CD4-positive, alpha-beta T cell treated with Interferon alpha-2 for 1 hour (primary cell): ENCODE measurements around the gene DIP2C.
"Not testable (repeated sequence)": the region's sequence is repeated elsewhere in the genome, so short reads cannot be mapped to it uniquely, and the experiment has no call there.

ENCODE experiments used
- DNase-seq, 2 donors: peaks; one replicate each; pipeline ENCODE4 v3.0.0-alpha.2; 2020 to 2022

The DIP2C gene

DNA sequence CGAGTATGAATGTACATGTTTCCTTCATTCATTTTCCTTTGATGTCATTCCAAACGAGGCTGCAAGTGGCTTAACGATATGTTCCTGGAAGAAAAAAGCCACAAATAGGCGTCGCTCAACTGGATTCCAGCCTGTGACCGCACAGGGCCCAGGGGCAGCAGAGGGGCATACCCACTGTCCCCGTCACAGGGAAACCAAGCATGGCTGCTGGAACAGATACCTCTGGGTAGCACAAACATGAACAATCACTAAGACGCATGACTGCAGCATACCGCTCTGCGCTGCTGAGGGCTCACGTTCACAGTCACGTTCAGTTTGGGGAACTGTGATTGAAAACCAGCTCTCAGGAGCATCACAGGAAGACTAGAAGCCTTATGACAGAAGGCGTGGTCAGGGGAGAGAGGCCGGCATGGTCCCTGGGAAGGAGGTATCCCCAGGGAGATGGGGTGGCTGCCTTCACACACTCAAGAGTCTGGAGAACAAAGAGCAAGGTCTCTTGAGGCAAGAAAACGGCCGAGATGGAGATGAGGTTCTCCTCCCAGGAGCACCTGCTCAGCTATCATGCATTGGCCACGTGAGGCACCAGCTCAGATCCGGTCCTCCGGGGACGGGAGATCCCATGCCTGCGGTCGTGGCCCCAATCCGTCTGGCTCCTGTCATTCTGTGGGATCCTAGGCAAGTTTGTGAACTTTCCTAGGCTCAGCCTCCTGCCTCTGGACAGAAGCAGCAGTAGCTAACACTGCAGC lies 213.6 kb downstream of the DIP2C start:
- DNase-seq, result no peak

- DNase-seq, result no peak
Measured at GRCh38 chr10:474946-475345, 214.5 kb downstream of the DIP2C start.

GRCh38 chr10:474406-474805 lies 215.1 kb downstream of the DIP2C start:
- no peak for DNase-seq

DNA sequence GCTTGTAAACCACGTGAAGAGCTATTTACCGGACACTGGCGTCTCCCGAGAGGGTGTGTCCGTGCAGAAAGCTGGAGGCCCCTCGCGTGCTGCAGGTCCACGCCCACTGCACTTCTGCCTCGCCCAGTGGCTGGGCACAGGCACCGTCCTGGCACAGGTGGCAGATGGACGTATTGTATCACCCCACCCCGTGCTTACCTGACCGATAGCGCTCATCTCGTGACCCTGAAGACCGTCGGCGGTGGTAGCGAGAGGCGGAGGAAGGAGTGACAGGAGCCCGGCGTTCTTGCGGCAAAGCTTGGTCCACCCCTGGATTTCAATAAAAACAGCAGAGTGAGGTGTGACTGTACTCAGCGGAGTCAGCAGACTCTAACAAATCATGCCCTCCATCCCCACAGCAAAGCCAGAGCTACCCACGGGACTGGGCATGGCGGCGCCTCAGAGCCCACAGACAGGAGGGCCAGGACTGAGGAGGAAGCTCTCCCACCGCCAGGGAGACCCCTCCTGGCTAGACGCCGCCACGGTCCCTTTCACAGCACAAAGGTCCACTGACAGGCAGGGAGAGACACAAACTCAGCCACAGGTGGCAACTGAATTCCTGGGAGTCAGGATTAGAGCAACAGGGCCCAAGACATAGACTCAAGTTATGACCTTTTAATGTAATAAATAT lies 217.1 kb downstream of the DIP2C start:
- no peak for DNase-seq

GRCh38 chr10:470339-471003 lies 219.0 kb downstream of the DIP2C start:
- peak; percentile 44 to 66 for DNase-seq

- DNase-seq, result no peak
Measured at GRCh38 chr10:469947-470338, 219.5 kb downstream of the DIP2C start.

DNA sequence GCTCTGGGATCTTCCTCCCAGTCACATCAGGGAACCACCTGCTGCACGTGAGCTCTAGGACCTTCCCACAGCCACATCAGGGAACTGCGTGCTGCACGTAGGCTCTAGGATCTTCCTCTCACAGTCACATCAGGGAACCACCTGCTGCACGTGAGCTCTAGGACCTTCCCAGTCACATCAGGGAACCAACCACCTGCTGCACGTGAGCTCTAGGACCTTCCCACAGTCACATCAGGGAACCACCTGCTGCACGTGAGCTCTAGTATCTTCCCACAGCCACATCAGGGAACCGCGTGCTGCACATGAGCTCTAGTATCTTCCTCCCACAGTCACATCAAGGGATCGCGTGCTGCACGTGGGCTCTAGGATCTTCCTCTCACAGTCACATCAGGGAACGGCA lies 229.7 kb downstream of the DIP2C start:
- no peak for DNase-seq

GRCh38 chr10:458421-458851 lies 231.0 kb downstream of the DIP2C start:
- DNase-seq, result no peak

GRCh38 chr10:456486-456885 lies 233.0 kb downstream of the DIP2C start:
- no peak for DNase-seq

DNA sequence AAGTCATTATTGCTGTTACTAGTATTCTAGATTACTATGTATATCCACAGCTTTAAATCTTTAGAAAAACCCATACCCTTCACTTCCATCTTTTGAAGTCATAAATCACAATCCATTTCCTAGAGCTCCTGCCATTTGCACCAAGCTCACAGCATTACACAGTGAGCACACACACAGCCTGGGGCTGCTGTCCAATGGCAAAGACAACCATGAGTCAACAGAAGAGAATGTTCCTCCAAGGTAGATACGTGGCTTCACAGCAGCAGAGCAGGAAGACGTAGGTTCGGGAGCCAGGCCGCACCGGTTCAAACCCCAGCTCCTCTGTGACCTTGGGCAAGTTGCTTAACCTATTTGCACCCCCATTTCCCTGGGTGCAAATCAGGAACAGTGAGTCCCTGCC lies 234.6 kb downstream of the DIP2C start:
- no peak for DNase-seq

DNA sequence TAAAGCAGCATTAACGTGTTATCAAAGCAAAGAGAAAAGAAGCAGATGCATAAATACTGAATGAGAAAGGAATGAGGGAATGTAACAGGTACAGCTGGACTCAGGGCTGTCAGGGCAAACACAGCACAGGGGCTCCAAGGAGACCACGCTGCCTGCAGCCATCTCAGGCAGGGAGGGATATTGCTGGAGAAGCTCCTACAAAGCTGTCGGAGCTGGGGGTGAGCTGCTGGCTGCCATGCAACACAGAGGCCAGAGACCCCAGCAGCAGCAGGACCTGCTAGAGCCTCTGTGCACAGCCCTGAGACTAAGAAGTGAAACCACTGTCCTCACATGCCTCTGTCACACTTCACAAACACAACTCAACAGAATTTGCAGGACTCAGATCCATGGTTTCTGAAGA lies 235.8 kb downstream of the DIP2C start:
- no peak for DNase-seq

GRCh38 chr10:452512-453426 lies 236.7 kb downstream of the DIP2C start:
- DNase-seq, result no peak

- DNase-seq, result no peak
Measured at GRCh38 chr10:451856-452255, 237.6 kb downstream of the DIP2C start.

DNA sequence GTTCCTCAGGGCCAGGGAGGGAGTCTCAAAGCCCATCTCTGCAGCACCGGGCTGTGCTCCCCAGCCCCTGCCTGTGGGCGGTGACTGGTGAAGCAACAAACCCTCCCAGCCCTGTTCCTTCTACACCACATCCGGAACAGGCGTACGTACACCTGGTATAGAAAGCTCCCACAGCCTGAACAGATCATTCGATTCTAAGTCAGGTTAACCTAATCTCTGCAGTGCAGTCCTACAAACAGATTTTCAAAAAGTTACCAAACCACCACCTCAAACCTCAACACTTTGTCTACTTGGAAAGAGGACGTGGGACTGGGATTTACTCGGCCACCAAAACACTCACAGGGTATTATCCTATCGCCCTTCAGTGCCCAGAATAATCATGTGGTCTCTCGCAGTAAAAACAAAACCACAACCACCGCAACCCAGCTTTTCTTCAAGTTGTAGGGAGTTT lies 238.4 kb downstream of the DIP2C start:
- DNase-seq, result peak; percentile 56 to 73

- DNase-seq, result no peak
Measured at GRCh38 chr10:450463-450862, 239.0 kb downstream of the DIP2C start.

GRCh38 chr10:449331-449730 lies 240.1 kb downstream of the DIP2C start:
- not testable (repeated sequence) for DNase-seq

GRCh38 chr10:443459-443858 lies 246.0 kb downstream of the DIP2C start:
- no peak for DNase-seq

- no peak for DNase-seq
Measured at GRCh38 chr10:442209-442608, 247.3 kb downstream of the DIP2C start.

DNA sequence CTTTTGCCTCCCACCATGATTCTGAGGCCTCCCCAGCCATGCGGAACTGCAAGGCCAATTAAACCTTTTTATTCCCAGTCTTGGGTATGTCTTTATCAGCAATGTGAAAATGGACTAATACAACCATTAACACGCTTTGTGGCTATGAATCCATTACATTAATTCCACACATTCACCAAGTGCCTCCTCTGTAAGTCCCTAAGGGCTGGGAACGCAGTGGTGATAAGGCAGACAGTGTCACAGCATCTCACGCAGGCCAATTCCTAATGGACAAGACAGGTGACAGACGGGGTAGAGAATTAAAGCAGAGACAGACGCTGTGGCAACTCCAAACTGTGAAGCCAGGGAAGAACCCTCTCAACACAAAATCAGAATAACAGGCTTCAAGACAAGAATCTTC lies 247.8 kb downstream of the DIP2C start:
- no peak for DNase-seq

DNA sequence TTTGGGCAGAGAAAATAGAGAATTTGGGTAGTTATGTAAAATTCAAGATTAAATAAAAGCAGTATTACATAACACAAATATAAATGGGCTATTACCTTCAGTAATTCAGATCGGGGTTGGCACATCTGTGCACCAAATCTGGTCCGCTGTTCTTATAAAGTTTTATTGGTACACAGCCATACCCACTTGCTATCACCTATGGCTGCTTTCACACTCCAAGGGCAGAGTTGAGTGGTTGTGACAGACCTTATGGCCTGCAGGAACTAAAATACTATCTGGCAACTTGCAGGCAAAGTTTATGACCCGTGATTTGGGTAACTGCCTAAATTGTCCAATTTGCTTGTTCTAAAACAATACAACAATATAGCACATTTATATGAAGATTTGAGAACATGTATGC lies 249.3 kb downstream of the DIP2C start:
- no peak for DNase-seq

GRCh38 chr10:437698-438490 lies 251.6 kb downstream of the DIP2C start:
- DNase-seq, result peak in 1 of 2 donors; percentile 23
